Measurements from ENCODE around the gene DNASE1.

DNASE1 gene

DNA sequence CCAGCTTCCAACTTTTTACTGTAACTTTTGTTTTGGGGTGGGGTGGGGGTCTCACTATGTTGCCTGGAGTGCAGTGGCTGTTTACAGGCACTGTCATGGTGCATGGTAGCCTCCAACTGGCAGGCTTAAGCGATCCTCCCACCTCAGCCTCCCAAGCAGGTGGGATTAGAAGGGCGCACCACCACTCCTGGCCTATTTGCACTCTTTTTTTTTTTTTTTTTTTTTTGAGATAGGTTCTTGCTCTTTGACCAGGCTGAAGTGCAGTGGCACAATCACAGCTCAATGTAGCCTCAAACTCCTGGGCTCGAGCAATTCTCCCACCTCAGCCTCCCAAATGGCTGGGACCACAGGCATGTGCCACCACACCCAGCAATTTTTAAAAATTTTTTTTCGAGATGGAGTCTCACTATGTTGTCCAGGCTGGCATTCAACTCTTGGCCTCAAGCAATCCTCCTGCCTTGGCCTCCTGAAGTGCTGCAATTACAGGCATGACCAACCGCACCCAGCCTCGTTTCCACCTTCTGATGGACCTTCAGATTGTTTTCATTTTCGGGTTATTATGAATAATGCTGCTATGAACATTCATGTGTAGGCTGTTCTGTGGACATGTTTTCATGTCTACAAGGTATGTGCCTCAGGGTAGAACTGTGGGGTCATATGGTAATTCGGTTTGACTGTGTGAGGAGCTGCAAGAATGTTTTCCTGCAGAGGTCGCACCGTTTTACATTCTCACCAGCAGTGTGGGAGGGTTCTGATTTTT is 51.9 kb downstream of the DNASE1 start:
- DNase-seq, result no peak
